GM12892 (cell line): ENCODE results near the gene ARMC7.

Source experiments
- POLR2A ChIP-seq: IDR thresholded peaks from 2 replicates; pipeline ENCODE4 v1.6.1; 2011; ENCODE audit warnings: low read depth, low read length, control low read depth
- POLR2AphosphoS5 ChIP-seq: IDR thresholded peaks from 2 replicates; pipeline ENCODE4 v1.6.1; 2011; ENCODE audit warnings: low read depth, low read length, control low read depth

- TF ChIP-seq POLR2AphosphoS5 (no peak), POLR2A (no peak)
Observed at GRCh38 chr17:75084039-75084660, 25.6 kb upstream of the ARMC7 start.
